SK-N-DZ (cell line): ENCODE measurements around the gene HOXC11.
A peak's percentile ranks its signal among the peaks of the same experiment; 100 is the strongest.

Source experiments
- DNase-seq: peaks from one replicate; pipeline ENCODE4 v3.0.0-alpha.2; 2015; ENCODE audit warnings: low spot score

HOXC11 gene

DNA sequence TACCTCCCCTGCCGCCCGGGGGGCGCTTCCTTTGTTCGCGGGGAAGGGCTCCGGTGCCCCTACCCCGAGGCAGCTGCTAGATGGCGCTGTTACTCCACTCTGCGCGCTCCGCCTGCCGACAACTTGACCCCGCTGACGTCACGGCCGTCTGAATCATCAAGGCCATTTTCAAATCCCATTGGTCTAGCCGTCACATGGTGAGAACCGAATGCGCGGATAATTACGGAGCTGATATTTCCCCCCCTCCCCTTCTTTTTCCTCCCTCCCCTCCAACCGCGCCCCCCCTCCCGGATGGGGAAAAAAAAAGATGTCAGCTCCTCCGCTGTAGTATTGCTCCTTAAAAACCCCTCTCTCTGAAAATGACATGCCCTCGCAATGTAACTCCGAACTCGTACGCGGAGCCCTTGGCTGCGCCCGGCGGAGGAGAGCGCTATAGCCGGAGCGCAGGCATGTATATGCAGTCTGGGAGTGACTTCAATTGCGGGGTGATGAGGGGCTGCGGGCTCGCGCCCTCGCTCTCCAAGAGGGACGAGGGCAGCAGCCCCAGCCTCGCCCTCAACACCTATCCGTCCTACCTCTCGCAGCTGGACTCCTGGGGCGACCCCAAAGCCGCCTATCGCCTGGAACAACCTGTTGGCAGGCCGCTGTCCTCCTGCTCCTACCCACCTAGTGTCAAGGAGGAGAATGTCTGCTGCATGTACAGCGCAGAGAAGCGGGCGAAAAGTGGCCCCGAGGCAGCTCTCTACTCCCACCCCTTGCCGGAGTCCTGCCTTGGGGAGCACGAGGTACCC lies 12.2 kb downstream of the HOXC11 start, which contains the start of gene HOXC10:
Gene HOXC10 (plus strand): TSS at position 246 of the 791 bp plus-strand sequence. CDS start 114 bp downstream, at position 360.
- peak; percentile 89 for DNase-seq

DNA sequence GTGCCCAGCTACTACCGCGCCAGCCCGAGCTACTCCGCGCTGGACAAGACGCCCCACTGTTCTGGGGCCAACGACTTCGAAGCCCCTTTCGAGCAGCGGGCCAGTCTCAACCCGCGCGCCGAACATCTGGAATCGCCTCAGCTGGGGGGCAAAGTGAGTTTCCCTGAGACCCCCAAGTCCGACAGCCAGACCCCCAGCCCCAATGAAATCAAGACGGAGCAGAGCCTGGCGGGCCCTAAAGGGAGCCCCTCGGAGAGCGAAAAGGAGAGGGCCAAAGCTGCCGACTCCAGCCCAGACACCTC lies 12.7 kb downstream of the HOXC11 start:
- DNase-seq, result no peak

DNA sequence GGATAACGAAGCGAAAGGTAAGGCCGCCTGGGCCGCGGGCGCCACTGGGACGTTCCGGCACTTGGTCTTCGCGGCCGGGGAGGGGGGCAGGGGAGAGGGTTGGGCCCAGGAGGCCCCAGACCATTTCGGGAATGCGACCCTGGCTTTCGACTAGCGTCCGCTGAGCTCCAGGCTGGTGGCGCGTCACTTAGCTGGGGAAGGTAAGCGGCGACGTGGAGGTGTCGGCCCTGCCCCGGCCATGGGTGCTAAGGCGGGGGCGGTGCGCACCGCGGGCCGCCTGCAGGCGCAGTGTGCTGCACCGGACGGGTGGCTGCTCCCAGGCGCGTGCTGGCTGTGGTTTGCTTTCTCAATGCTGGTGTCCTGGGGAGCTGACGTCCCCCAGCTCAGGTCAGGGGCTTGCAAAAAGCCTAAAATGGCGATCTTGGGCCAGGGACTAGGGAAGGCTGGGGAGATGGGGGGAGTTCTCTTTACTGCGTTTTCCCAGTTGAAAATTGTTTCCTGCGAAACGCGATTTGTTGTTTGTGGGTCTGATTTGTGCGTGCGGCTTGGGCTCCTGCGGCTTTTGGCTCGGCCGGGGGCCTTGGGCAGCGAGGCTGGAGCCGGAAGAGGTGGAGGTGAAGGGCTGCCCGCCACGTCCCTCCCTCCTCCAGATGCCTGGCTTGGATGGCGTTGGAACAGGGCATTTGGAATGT lies 13.2 kb downstream of the HOXC11 start:
- no peak for DNase-seq

DNA sequence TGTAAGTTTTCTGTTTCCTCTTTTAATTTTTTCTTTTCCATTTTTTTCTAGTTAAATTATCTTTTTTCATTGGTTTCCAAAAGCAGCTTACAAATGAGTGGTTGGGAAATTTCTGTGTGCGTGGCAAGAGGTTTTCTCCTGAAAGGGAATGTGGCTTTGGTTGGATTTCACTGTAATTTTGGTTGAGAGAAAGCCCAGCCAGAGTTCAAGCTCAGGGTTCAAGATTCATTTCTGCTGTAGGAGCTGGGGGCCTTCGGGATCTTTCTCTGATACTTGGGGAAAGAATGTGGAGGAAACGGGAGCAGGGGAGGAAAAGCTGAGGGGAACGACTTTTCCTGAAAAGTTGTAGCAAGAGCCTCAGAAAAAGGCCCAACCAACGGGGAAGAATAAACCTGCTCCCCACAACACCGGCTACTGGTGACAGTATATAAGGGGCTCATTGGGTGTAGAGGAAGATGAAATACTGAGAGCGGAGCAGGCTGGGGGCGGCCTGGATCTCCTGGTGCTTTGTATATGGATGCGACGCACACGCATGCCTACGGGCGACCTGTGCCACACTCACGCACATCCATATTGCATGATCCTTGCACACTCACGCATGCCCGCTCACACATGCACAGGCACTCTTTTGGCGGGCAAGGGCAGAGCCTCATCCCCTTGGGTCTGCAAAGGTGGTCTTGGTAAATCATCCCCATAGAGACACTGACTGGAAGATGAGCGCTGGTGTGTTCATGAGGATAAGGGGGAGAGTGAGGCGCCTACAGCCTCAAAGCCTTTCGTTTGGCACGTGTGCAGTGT lies 14.0 kb downstream of the HOXC11 start:
- DNase-seq, result no peak

DNA sequence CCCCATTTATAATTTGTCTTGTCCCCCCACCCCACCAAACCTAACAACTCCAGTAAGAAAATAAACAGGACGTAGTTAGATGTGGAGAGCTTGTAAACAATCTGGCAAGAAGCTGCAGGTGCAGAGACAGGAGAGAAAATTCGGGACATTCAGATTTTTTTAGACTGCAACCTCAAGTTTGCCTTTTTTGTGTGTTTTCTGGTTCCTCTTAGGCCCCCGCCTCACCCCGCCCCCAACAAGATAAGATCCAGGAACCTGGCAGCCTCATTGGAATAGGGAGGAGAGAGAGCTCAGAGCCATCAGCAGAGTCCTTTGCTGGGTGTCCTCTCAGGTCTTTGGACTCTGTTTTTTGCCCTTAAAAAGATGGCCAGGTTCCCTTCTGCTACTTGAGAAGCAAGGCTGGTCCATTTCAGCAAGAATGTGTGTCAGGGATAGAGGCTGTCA lies 14.9 kb downstream of the HOXC11 start:
- DNase-seq, result no peak

DNA sequence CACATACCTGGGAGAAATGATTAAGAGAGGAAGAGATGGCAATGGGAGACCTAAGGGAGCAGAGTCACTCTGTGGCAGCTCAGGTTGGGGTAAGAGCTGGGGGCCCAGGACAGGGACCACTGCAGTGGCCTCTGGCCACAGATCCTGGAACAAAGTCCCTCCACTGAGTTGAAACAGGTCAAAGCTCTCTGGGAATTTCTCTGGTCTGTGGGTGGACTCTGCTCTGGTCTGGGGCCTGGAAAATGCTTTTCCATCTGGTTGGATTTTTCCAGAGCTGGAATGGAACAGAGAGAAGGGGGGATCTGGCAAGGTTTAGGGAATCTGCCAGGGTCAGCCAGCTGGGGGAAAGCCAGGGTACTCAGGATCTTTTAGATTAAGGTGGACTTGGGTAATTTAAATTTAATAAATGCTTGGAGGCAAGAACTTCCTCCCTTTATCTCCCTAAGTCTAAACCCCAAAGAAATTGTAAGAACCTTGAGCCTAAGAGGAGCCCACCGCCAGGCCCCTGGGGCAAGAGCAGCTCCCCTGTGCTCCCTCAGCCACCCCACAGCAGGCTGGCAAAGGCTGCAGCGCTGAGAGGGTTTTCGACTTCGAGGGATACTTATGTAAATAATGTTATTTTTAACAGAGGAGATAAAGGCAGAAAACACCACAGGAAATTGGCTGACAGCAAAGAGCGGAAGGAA lies 15.8 kb downstream of the HOXC11 start:
- no peak for DNase-seq

DNA sequence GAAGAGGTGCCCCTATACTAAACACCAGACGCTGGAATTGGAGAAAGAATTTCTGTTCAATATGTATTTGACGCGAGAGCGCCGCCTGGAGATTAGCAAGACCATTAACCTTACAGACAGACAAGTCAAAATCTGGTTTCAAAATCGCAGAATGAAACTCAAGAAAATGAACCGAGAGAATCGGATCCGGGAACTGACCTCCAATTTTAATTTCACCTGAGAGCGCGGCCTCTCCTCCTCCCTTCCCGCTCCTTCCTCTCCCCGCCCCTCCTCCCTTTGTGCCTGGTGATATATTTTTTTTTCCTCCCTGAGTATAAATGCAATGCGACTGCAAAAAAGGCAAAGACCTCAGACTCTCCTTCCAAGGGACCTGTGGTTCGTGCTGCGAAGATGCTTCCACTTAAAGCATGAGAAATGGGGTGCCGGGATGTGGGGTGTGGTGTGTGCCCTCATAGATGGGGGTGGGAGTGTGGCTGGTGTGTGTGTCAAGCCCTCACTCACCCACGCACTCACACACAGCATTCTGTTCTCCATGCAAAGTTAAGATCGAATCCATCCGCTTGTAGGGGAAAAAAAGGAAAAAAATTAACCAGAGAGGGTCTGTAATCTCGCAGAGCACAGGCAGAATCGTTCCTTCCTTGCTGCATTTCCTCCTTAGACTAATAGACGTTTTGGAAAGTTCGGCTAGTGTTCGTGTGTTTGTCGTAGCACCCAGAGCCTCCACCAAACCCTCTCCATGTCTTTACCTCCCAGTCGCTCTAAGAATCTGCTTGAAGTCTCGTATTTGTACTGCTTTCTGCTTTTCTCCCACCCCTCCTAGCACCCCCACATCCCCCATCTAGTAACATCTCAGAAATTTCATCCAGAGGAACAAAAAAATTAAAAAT lies 16.5 kb downstream of the HOXC11 start:
- peak; percentile 49 for DNase-seq

DNA sequence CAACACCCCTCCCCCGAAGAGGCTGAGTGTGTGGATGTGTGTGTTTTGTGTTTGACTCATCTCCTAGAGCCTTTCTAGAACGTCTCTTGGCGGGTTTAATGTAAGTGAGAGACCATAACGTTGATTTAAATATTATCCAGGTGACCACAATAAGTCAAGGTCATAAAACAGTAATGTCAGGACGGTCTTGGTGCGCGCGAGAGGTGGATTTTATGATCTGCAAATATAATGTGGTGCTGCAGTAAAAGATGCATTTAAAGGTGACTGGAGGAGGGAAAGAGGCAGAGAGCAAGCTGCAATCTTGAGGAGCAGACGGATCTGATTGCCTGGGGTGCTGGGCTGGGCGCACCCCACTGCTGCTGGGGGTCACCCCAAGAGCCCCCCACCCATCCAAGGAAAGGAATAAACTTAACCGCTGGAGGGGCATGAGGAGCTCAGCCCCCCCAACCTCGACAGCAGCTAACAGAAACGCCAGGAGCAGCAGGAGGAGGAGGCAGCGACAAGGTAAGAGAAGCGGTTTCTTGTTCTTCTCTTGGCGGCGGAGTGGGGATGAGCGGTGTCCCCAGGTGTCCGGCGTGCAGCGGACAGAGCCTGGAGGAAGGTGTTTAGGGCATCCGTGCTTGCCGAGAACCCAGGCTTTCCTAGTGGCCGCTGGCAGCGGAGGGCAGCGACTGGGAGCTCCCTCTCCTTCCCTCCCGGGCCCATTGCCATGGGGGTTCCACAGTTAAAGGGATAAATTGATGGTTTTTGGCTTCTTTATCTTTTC lies 17.6 kb downstream of the HOXC11 start:
- DNase-seq, result no peak

DNA sequence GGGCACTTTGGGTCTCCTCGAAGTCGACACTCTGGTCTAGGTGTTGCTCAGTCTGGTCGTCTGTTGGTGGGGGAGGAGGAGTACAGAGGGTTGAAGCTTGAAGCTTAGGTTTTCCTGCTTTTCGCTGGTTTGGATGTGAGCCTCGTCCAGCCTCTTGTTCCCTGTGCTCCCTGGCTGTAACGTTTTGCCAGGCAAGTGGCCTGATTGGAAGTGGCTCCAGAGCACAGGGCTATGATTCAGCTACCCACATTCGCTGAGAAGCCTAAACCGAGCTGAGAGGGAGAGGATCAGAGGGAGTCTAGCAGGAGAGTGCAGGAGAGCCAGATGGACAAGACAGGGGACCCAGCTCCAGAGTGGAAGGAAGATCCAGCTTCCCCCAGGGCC lies 18.1 kb downstream of the HOXC11 start:
- no peak for DNase-seq

DNA sequence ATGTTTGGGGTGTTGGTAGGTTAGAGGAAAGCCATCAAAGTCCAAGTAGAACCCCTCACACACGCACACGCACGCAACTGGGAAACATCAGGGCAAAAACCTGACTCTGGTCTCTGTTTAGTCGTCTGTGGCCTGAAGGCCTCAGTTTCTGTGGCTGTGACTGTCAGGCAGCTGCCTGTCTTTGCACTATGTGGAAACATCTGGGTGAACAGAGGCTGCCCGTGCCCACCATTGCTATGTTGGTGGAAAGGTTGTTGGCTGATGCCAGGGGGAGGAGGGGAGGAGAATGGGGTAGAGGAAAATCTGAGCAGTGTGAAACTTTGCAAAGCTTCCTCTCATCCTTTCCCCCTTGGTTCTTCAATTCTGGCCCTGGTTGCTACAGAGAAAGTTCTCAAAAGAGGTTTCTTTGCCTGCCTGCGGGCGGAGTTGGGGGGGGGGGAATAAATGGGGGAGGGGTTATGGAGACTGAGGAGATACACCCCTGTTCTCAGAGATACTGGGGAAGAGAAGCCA lies 19.5 kb downstream of the HOXC11 start:
- DNase-seq, result no peak

DNA sequence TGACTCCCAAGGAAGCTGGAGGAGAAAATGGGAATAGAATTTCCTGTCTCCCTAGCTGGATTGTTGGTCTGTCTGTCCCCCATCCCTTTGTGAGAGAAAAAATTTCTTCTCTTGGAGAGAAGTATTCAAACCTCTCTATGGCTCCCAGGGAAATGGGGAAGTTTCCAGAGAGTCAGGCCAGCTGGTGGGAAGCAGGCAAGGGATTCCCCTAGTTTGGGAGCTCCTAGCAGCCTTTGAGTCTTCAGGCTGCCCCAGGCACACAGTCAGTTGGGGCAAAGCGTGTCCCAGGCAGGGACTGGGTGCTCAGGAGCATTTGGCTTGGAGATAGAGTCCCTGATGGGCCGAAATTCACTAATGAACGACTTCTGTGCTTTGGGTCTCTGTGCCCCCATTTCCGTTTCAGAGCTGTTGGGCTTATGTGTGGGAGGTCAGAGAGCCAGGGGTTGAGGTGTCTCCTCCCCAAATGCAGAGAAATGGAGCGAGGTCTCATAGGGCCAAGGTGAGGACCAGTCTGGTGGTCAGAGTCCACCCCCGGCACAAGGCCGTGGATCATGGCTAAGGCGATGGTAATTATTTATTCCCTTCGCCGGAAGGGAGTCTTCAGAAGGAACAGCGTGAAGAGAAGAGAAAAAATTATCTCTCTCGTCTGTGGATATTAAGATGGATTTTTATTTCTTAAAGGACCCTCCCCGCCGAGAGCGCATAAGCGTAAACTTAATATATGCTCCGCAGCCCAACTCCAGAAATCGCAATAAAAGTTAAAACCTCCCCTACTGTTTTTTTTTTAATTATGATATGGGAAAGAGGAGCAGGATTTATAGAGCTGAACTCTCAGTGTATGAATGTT lies 20.5 kb downstream of the HOXC11 start:
- no peak for DNase-seq

DNA sequence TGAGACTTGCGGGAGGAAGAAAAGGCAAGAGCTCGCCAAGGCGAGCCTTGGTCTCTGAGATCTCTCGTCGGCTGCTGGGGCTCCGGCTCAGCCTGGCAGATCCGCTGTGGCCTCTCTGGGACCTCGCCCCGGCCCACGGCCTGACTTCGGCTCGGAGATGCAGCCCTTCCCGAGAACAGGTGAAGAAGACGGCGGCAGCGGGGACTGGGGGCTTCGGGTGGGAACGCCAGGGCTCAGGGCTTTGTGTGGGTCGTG lies 21.0 kb downstream of the HOXC11 start:
- no peak for DNase-seq

DNA sequence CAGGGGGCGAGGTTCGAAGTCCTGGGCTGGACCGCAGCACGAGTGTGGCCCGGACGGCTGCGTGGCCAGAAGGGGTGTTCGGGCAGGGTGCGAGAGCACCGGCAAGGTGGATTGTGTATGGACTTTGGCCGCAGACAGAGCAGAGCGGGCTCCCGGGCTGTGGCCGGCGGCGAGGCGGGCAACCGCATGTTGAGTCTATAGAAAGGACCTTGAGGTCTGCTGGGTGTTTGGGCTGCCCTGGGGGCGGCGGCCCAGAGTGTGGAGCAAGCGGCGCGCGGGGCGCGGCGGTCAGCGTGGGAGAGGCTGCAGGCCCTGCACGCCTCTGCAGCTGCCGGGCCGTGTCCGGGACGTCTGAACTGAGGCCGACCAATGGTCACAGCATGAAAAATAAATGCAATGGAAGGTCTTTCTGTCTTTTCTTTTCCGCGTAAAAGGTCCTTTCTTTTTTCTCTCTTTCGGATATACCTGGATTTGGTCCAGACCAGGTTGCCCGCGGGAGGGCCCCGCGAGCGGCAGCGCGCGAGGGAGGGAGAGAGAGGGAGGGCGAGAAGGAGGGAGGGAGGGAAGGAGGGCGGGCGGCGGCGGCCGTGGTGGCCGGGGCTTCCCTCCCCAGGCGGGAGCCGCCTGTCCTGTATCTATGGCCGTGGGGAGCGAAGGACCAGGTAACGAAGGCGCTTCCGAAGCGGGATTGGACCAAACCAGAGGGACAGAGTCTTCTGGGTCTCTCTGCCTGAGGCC lies 21.5 kb downstream of the HOXC11 start:
- DNase-seq, result no peak

DNA sequence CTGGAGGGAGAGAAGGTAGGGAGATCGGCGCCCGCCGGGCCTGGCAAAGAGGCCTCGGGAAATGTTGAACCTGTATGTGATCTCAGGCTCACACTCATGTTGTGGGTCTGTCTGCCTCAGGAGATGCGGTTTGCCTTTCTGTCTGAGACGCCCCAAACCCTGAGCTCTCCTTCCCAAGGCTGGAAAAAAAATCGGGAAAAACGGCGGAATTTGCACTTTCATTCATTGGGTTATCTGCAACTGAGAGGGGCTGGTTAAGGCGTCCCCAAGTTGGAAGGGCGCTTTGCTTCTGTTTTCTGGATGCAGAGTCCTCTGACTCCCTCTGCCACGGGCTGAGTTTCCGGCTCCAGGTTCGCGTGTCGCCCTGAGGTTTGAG lies 22.1 kb downstream of the HOXC11 start:
- DNase-seq, result no peak

DNA sequence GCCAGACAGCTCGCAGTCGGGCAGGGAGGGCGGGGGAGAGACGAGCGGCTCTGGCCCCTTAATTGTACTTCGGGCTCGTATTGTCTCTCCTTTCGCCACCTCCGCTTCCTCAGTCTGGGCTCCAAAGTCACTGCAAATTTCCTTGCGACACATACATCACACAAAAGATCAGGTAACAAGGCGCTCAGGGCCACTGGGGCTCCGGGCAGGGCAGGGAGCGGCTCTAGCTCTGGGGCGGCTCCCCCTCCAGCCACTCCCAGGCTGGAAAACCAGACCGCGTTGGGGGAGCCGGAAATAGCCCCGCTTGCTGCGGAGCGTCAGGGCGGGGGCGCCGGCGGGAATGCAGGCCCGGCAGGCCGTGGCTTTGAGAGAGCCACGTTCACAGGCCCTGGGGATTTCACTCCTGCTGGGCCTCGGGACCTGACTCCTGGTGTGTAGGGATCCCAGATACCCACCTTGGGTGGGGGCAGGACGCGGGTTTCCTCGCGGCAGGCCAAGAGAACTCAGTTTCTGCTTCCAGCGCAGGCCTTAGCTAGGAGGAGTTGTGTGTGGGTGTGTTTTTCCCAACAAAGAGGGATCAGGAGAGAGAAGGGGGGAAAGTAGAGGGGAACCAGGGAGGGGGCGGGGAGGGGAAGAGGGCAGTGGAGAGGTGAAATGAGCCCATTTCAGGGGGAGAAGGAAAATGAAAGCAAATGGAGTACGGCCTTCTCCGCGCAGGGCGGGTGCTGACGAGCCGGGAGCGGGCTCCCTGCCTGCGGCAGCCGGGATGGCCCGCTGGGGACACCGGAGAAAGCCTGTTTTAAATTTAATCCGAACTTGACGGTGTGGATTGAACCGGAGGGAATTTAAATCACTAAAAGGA lies 22.7 kb downstream of the HOXC11 start:
- no peak for DNase-seq

DNA sequence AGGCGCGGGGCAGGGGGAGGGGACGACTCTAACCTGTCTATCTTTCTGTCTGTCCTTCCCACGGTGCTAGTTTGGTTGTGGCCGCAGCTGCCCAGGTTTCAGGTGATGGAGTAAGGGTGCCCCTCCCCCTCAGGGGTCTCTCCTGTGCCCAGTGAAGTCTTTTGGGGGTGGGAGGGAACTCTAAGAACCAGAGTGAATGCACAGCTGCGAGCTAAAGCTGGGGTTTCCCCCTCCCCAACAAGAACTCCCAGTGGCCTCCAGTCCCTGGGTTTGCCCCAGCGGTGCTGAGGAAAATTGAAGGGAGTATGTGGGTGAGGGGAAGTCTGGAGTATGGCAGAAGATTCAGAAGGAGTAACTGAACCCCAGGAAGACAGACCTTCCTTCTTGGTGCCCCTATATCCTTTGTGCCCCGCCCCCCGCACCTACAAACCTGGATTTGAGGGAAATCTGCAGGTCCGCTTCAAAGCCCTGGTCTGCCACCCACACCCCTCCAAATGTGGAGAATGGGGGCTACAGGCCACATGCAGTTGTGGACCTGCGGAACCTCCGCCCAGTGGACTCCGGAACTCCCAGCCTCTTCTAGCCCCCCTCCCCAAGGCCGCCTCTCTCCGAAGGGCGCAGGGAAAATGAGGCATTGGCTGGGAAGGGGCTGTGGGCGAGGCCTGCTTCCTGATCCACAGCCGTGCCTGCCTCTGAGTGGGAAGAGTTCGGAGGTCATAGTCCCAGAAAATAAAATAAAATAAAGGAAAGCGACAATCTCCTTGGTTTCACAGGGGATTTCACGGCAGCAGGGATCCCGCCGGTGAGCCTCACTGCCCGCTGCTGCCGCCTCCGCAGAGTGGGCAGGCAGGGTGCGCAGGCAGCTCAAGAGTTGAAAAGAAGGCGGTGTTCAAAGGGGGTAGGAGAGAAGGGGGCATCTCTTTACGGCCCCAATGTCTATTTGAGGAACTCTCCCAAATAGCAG lies 23.6 kb downstream of the HOXC11 start:
- no peak for DNase-seq
